ENCODE measurements around the gene COX4I1. TPM values are rescaled to one million over a fixed set of nuclear protein-coding genes. Genes with fewer than 3 reads are reported as not detected.

The COX4I1 gene
- total RNA-seq, 2 donors from 2014 or later = 1,383 to 1,567 TPM

- H3K27me3 ChIP-seq = no peaks in the 10 kb centered on the region
- H3K4me3 ChIP-seq = no peak overlapping the region
- no peak overlapping the region for H3K27ac ChIP-seq
- DNase-seq (ENCODE audit: low spot score) = no peak
- no peaks in the 10 kb centered on the region for H3K9me3 ChIP-seq
- TF ChIP-seq, protein P1, sequence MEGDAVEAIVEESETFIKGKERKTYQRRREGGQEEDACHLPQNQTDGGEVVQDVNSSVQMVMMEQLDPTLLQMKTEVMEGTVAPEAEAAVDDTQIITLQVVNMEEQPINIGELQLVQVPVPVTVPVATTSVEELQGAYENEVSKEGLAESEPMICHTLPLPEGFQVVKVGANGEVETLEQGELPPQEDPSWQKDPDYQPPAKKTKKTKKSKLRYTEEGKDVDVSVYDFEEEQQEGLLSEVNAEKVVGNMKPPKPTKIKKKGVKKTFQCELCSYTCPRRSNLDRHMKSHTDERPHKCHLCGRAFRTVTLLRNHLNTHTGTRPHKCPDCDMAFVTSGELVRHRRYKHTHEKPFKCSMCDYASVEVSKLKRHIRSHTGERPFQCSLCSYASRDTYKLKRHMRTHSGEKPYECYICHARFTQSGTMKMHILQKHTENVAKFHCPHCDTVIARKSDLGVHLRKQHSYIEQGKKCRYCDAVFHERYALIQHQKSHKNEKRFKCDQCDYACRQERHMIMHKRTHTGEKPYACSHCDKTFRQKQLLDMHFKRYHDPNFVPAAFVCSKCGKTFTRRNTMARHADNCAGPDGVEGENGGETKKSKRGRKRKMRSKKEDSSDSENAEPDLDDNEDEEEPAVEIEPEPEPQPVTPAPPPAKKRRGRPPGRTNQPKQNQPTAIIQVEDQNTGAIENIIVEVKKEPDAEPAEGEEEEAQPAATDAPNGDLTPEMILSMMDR (IDR thresholded peaks at IDR 0.05) = no peak
- H3K36me3 ChIP-seq = no peaks in the 10 kb centered on the region
- H3K4me1 ChIP-seq = no peaks in the 10 kb centered on the region
These were observed 30.4 kb downstream of the COX4I1 start for GRCh38 chr16:85829751-85830445.

GRCh38 chr16:85830821-85831220 lies 31.3 kb downstream of the COX4I1 start:
- no peak for DNase-seq (ENCODE audit: low spot score)
- Histone ChIP-seq H3K4me3 (no peak overlapping the region), H3K27me3 (no peaks in the 10 kb centered on the region), H3K9me3 (no peaks in the 10 kb centered on the region), H3K36me3 (no peaks in the 10 kb centered on the region), H3K4me1 (no peaks in the 10 kb centered on the region), H3K27ac (no peak overlapping the region)
- TF ChIP-seq, protein P1 (IDR thresholded peaks at IDR 0.05) = no peak

DNA sequence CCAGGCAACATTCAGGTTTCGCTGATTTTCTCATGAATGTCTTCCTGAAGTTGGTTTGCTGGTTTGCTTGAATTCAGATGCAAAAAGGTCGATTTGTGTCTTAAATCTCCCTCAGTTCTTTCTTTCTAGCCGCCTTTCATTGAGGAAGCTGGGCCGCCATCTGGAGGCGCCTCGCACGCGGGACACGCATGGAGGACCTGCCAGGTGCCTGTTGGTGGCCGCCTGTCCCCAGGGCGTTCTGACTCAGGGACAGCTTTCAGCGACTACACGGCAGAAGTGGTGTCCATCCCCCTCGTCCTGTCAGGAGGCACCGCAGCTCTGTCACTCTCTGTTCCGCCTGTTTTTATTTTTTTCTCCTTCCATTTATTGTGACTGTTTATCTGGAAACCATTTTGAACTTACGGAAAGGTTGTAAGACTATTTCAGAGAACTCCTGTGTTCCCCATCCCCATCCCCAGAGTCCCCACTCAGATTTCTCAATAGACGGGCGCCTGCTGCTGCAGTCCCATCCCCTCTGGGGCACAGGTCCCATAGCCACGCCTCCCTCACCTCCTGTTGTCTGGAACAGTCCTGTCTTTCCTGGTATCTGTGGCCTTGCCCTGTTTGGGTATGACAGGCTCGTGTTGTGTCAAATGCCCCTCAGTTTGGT lies 33.2 kb downstream of the COX4I1 start:
- DNase-seq (ENCODE audit: low spot score) = no peak
- no peak overlapping the region for H3K4me3 ChIP-seq
- no peaks in the 10 kb centered on the region for H3K36me3 ChIP-seq
- TF ChIP-seq, protein P1 (IDR thresholded peaks at IDR 0.05) = no peak
- no peaks in the 10 kb centered on the region for H3K27me3 ChIP-seq
- no peaks in the 10 kb centered on the region for H3K9me3 ChIP-seq
- no peak overlapping the region for H3K27ac ChIP-seq
- H3K4me1 ChIP-seq = no peaks in the 10 kb centered on the region

- H3K27me3 ChIP-seq = no peaks in the 10 kb centered on the region
- DNase-seq (ENCODE audit: low spot score) = no peak
- H3K27ac ChIP-seq = no peak overlapping the region
- no peaks in the 10 kb centered on the region for H3K9me3 ChIP-seq
- no peaks in the 10 kb centered on the region for H3K36me3 ChIP-seq
- no peak overlapping the region for H3K4me3 ChIP-seq
- TF ChIP-seq, protein P1 (IDR thresholded peaks at IDR 0.05) = no peak
- no peaks in the 10 kb centered on the region for H3K4me1 ChIP-seq
These were observed 33.9 kb downstream of the COX4I1 start for GRCh38 chr16:85833219-85833920.

GRCh38 chr16:85834741-85835140 lies 35.2 kb downstream of the COX4I1 start:
- TF ChIP-seq, protein P1 (IDR thresholded peaks at IDR 0.05) = no peak
- Histone ChIP-seq H3K4me3 (no peak overlapping the region), H3K9me3 (no peaks in the 10 kb centered on the region), H3K36me3 (no peaks in the 10 kb centered on the region), H3K4me1 (no peaks in the 10 kb centered on the region), H3K27ac (no peak overlapping the region), H3K27me3 (no peaks in the 10 kb centered on the region)
- DNase-seq (ENCODE audit: low spot score) = no peak
